ENCODE measurements around the gene PDCD1. TPM values are rescaled to one million over a fixed set of nuclear protein-coding genes. Genes with fewer than 3 reads are reported as not detected.
"Not testable (repeated sequence)": the region's sequence is repeated elsewhere in the genome, so short reads cannot be mapped to it uniquely, and the experiment has no call there.

Gene PDCD1
- total and polyA plus RNA-seq, 2 of the 8 experiments (the other 6 are each of a cell fraction or from before 2014, with no cell fraction given), result 0.48 to 1.1 TPM

DNA sequence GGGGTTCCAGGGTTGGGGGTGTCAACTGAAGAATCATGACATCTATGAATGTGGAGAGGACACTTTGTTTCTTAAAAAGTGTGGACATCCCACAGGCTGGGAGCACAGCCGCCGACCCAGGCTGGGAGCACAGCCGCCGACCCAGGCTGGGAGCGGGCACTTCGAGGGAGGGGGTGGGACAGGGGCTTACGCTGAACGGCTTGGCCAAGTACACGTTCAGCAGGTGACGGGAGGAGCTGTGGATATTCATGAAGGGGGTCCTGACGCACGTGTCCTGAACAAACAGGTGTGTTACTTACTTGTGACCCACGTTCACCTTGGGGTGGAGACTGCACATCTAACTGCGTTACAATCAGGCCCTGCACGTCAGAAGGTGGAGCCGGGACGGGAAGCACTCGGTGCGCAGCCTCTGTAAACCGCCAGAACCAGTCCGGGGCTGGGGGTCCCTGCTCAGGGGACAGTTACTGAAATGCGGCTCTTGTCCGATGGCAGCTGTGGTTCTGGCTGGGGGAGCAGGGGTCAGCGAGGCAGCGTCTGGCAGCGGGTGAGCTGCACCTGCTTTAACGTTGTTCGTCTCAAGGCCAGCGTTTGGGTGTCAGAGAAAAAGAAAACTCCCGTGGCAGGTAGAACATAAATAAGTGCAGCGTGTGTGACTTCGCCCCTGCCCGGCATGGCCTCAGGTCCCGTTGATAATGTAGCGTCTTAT, 58.3 kb downstream of the PDCD1 start:
- H4K5ac ChIP-seq (ENCODE audit: insufficient read length, low read depth, low read length); H4K91ac ChIP-seq (replicated peaks; ENCODE audit: insufficient read length, low read length); H3K4me2 ChIP-seq (ENCODE audit: insufficient read depth in 1 of 2, low read depth in 2 of 2, low read length in 2 of 2); FAIRE-seq; H3K4ac ChIP-seq (replicated peaks; ENCODE audit: insufficient read length, low read depth, low read length); H3K36me3 ChIP-seq (ENCODE audit: control insufficient read depth in 2 of 4, insufficient read depth in 4 of 4, low read length in 3 of 4); H3K9ac ChIP-seq (replicated peaks in 1 of 4; ENCODE audit: extremely low read depth in 1 of 4, low read depth in 3 of 4, low read length in 3 of 4); H3K9me3 ChIP-seq (ENCODE audit: insufficient read depth in 2 of 2, low read depth in 1 of 2, low read length in 1 of 2); H3K79me1 ChIP-seq (ENCODE audit: low read depth, low read length); CTCF ChIA-PET (ENCODE audit: partially characterized antibody); H2BK5ac ChIP-seq (ENCODE audit: low read depth, low read length); H3K79me2 ChIP-seq (ENCODE audit: control insufficient read depth in 1 of 2, insufficient read depth in 2 of 2, low read length in 2 of 2); H2BK15ac ChIP-seq (ENCODE audit: low read length); H3K18ac ChIP-seq (ENCODE audit: extremely low read depth, low read length); H2AFZ ChIP-seq (ENCODE audit: low read length); H3K56ac ChIP-seq (replicated peaks; ENCODE audit: insufficient read length, low read depth, low read length); H2BK120ac ChIP-seq (replicated peaks; ENCODE audit: low read depth, low read length); H2BK20ac ChIP-seq (ENCODE audit: low read length); H2AK5ac ChIP-seq (ENCODE audit: low read depth, low read length); H3K14ac ChIP-seq (ENCODE audit: insufficient read length); H3K23me2 ChIP-seq (ENCODE audit: low read depth, low read length); DNase-seq (ENCODE audit: low read depth in 1 of 2, low spot score in 2 of 2); H3K23ac ChIP-seq (ENCODE audit: insufficient read length); H4K20me1 ChIP-seq (replicated peaks in 1 of 2; ENCODE audit: control insufficient read depth in 1 of 2, insufficient read depth in 2 of 2, low read length in 2 of 2); H4K8ac ChIP-seq (ENCODE audit: extremely low read depth, insufficient read depth, low read length); POLR2A ChIA-PET (ENCODE audit: partially characterized antibody); H2BK12ac ChIP-seq (ENCODE audit: low read depth, low read length); H3K27ac ChIP-seq (ENCODE audit: low read depth, low read length); H3K4me3 ChIP-seq (ENCODE audit: extremely low read depth in 1 of 4, insufficient read depth in 2 of 4, low read depth in 3 of 4, low read length in 4 of 4): not testable (repeated sequence)
- H3K27me3 ChIP-seq (replicated peaks in 1 of 4; ENCODE audit: control insufficient read depth in 3 of 4, extremely low read depth in 1 of 4, insufficient read depth in 3 of 4, low read length in 3 of 4), result peaks cover 0 to 23% (median 6%) of the 10 kb centered on the region in 4 experiments; a peak in 4 of 7 replicates
- WGBS, 2 experiments (ENCODE audit: extremely low coverage in 1 of 2, insufficient coverage in 1 of 2, insufficient read length in 1 of 2, insufficient replicate concordance in 2 of 2, low coverage in 1 of 2, low lambda C conversion rate in 2 of 2, missing lambda C conversion rate in 1 of 2), result 93% methylated on average over 24 of the region's 35 CpGs; no CpG with 5 or more reads in 1 of the 2 experiments
- H3K4me1 ChIP-seq (replicated peaks in 1 of 4; ENCODE audit: control insufficient read depth in 3 of 4, insufficient read depth in 4 of 4, low read length in 3 of 4), result peaks cover 4 to 21% (median 8%) of the 10 kb centered on the region in 4 experiments

Other genes with a start within 250 kb of the PDCD1 start
- 78.9 and 82.8 TPM in 2 replicates for gene THAP4, start 221.7 kb downstream of the PDCD1 start, total RNA-seq (2021; fragmentation: NEBNext Ultra II Directional; extraction: Animal tissue kit (Norgen Biotek cat#: 25700))
- gene THAP4, start 221.7 kb downstream of the PDCD1 start, polyA plus RNA-seq (2011; rRNA removed), result 83.6 and 108 TPM in 2 replicates
- 93.7 and 103 TPM in 2 replicates for gene ATG4B, start 221.2 kb downstream of the PDCD1 start, total RNA-seq (2021; fragmentation: NEBNext Ultra II Directional; extraction: Animal tissue kit (Norgen Biotek cat#: 25700))
- gene ATG4B, start 221.2 kb downstream of the PDCD1 start, polyA plus RNA-seq (2011; rRNA removed), result 155 and 189 TPM in 2 replicates
- gene DTYMK, start 172.1 kb downstream of the PDCD1 start, total RNA-seq (2021; fragmentation: NEBNext Ultra II Directional; extraction: Animal tissue kit (Norgen Biotek cat#: 25700)), result 69.9 and 70.5 TPM in 2 replicates
- gene DTYMK, start 172.1 kb downstream of the PDCD1 start, polyA plus RNA-seq (2011; rRNA removed), result 58.3 and 82.3 TPM in 2 replicates
- 47.4 and 49.7 TPM in 2 replicates for gene ING5, start 156.9 kb downstream of the PDCD1 start, total RNA-seq (2021; fragmentation: NEBNext Ultra II Directional; extraction: Animal tissue kit (Norgen Biotek cat#: 25700))
- gene ING5, start 156.9 kb downstream of the PDCD1 start, polyA plus RNA-seq (2011; rRNA removed), result 41.5 and 42.5 TPM in 2 replicates
- 8.1 and 8.3 TPM in 2 replicates for gene D2HGDH, start 124.3 kb downstream of the PDCD1 start, total RNA-seq (2021; fragmentation: NEBNext Ultra II Directional; extraction: Animal tissue kit (Norgen Biotek cat#: 25700))
- 3.4 and 9.8 TPM in 2 replicates for gene D2HGDH, start 124.3 kb downstream of the PDCD1 start, polyA plus RNA-seq (2011; rRNA removed)
- gene GAL3ST2, start 82.1 kb downstream of the PDCD1 start, total RNA-seq (2021; fragmentation: NEBNext Ultra II Directional; extraction: Animal tissue kit (Norgen Biotek cat#: 25700)), result not detected in 2 replicates
- 0.14 TPM in 1 of 2 replicates, not detected in the other for gene GAL3ST2, start 82.1 kb downstream of the PDCD1 start, polyA plus RNA-seq (2011; rRNA removed)
- gene NEU4, start 49.7 kb downstream of the PDCD1 start, total RNA-seq (2021; fragmentation: NEBNext Ultra II Directional; extraction: Animal tissue kit (Norgen Biotek cat#: 25700)), result 0.50 and 0.82 TPM in 2 replicates
- 0.32 and 0.89 TPM in 2 replicates for gene NEU4, start 49.7 kb downstream of the PDCD1 start, polyA plus RNA-seq (2011; rRNA removed)
- not detected in 2 replicates for gene RTP5, start 10.8 kb upstream of the PDCD1 start, total RNA-seq (2021; fragmentation: NEBNext Ultra II Directional; extraction: Animal tissue kit (Norgen Biotek cat#: 25700))
- gene RTP5, start 10.8 kb upstream of the PDCD1 start, polyA plus RNA-seq (2011; rRNA removed), result 0.03 TPM in 1 of 2 replicates, not detected in the other

All from H1 (cell line).